ENCODE measurements around the gene HCRTR1. TPM values are rescaled to one million over a fixed set of nuclear protein-coding genes. Genes with fewer than 3 reads are reported as not detected.

Gene HCRTR1
- total RNA-seq, 2 donors from 2014 or later = not detected

GRCh38 chr1:31639543-31639942, 22.1 kb downstream of the HCRTR1 start:
- no peak for DNase-seq (ENCODE audit: low spot score)
- no peaks in the 10 kb centered on the region for H3K27me3 ChIP-seq (replicated peaks; ENCODE audit: insufficient read depth)
- H3K27ac ChIP-seq = no peak overlapping the region
- no peaks in the 10 kb centered on the region for H3K9me3 ChIP-seq
- 57% methylated on average over 4 of the region's 5 CpGs for WGBS
- H3K36me3 ChIP-seq = peaks cover 0 to 2% of the 10 kb centered on the region in 2 donors
- TF ChIP-seq POLR2A (IDR thresholded peaks at IDR 0.05) (no peak), POLR2AphosphoS5 (IDR thresholded peaks at IDR 0.05) (no peak), CTCF (IDR thresholded peaks at IDR 0.05) (no peak)
- H3K4me3 ChIP-seq = no peak overlapping the region
- H3K4me1 ChIP-seq (replicated peaks) = peaks cover 2% of the 10 kb centered on the region
- intact Hi-C loops (cut with DNase I) = no loop called here

- intact Hi-C loops (cut with DNase I) = no loop called here
- no peaks in the 10 kb centered on the region for H3K36me3 ChIP-seq
- no peaks in the 10 kb centered on the region for H3K27me3 ChIP-seq (replicated peaks; ENCODE audit: insufficient read depth)
- H3K27ac ChIP-seq = no peak overlapping the region
- no peaks in the 10 kb centered on the region for H3K9me3 ChIP-seq
- no peak for TF ChIP-seq POLR2A (IDR thresholded peaks at IDR 0.05)
- TF ChIP-seq CTCF (IDR thresholded peaks at IDR 0.05) = no peak
- no peak for TF ChIP-seq POLR2AphosphoS5 (IDR thresholded peaks at IDR 0.05)
- peaks cover 2% of the 10 kb centered on the region for H3K4me1 ChIP-seq (replicated peaks)
- H3K4me3 ChIP-seq = no peak overlapping the region
- no peak for DNase-seq (ENCODE audit: low spot score)
These were observed 22.7 kb downstream of the HCRTR1 start for GRCh38 chr1:31640179-31640578.

GRCh38 chr1:31640964-31641363, 23.5 kb downstream of the HCRTR1 start:
- intact Hi-C loops (cut with DNase I) = no loop called here
- WGBS = 83% methylated on average over 4 of the region's 4 CpGs
- no peaks in the 10 kb centered on the region for H3K27me3 ChIP-seq (replicated peaks; ENCODE audit: insufficient read depth)
- TF ChIP-seq POLR2AphosphoS5 (IDR thresholded peaks at IDR 0.05) = no peak
- TF ChIP-seq POLR2A (IDR thresholded peaks at IDR 0.05) = no peak
- TF ChIP-seq CTCF (IDR thresholded peaks at IDR 0.05) = no peak
- H3K36me3 ChIP-seq = no peaks in the 10 kb centered on the region
- H3K4me3 ChIP-seq = no peak overlapping the region
- no peak for DNase-seq (ENCODE audit: low spot score)
- H3K27ac ChIP-seq = no peak overlapping the region
- H3K9me3 ChIP-seq = no peaks in the 10 kb centered on the region
- H3K4me1 ChIP-seq (replicated peaks) = peaks cover 2% of the 10 kb centered on the region

GRCh38 chr1:31642366-31642765, 24.9 kb downstream of the HCRTR1 start:
- 80% methylated on average over 4 of the region's 4 CpGs for WGBS
- DNase-seq (ENCODE audit: low spot score) = no peak
- Histone ChIP-seq H3K4me1 (replicated peaks) (no peaks in the 10 kb centered on the region), H3K4me3 (no peak overlapping the region), H3K36me3 (no peaks in the 10 kb centered on the region), H3K27me3 (replicated peaks; ENCODE audit: insufficient read depth) (no peaks in the 10 kb centered on the region), H3K27ac (no peak overlapping the region), H3K9me3 (no peaks in the 10 kb centered on the region)
- intact Hi-C loops (cut with DNase I) = no loop called here
- TF ChIP-seq POLR2AphosphoS5 (IDR thresholded peaks at IDR 0.05) = no peak
- no peak for TF ChIP-seq POLR2A (IDR thresholded peaks at IDR 0.05)
- TF ChIP-seq CTCF (IDR thresholded peaks at IDR 0.05) = no peak

GRCh38 chr1:31642897-31643296, 25.4 kb downstream of the HCRTR1 start:
- H3K27me3 ChIP-seq (replicated peaks; ENCODE audit: insufficient read depth) = no peaks in the 10 kb centered on the region
- no peak overlapping the region for H3K27ac ChIP-seq
- no peak overlapping the region for H3K4me3 ChIP-seq
- DNase-seq (ENCODE audit: low spot score) = no peak
- H3K36me3 ChIP-seq = no peaks in the 10 kb centered on the region
- H3K4me1 ChIP-seq (replicated peaks) = no peaks in the 10 kb centered on the region
- TF ChIP-seq CTCF (IDR thresholded peaks at IDR 0.05) = no peak
- no peak for TF ChIP-seq POLR2A (IDR thresholded peaks at IDR 0.05)
- intact Hi-C loops (cut with DNase I) = no loop called here
- WGBS = 97% methylated on average over 3 of the region's 3 CpGs
- no peaks in the 10 kb centered on the region for H3K9me3 ChIP-seq
